Body of pancreas (tissue), 4 donors: ENCODE data around the gene TLN1. TPM values are rescaled to one million over a fixed set of nuclear protein-coding genes. Genes with fewer than 3 reads are reported as not detected.

Experiments
- ATAC-seq: fragments of 150-250 bp; one replicate; pipeline ENCODE4 v1.9.1; 2016
- DNase-seq, 4 donors: peaks; one replicate each; pipeline ENCODE4 v3.0.0-alpha.2; 2019
- H3K27ac ChIP-seq, 4 donors: fragments of 200-600 bp; sonication (generic); 1 replicate in 3 of 4; 2 replicates in 1 of 4; pipeline versions ENCODE4 v1.5.1 to v1.6.1; 2016 to 2019; ENCODE audit warnings: mild to moderate bottlenecking in 1 of 4, mixed read lengths in 1 of 4, moderate library complexity in 1 of 4
- H3K27me3 ChIP-seq, 2 donors: fragments of 200-600 bp; sonication (generic); one replicate each; pipeline ENCODE4 v1.6.0; 2016; ENCODE audit warnings: mild to moderate bottlenecking in 1 of 2
- H3K36me3 ChIP-seq, 2 donors: fragments of 200-600 bp; sonication (generic); replicated peaks in 1 of 2; 2 replicates each; pipeline ENCODE4 v1.5.1; 2016; ENCODE audit warnings: low read depth in 2 of 2; ENCODE audit not compliant: insufficient read depth in 1 of 2
- H3K4me1 ChIP-seq: fragments of 200-600 bp; sonication (generic); one replicate; pipeline ENCODE4 v1.6.0; 2016
- H3K4me3 ChIP-seq, 2 donors: fragments of 200-600 bp; sonication (generic); 1 replicate in 1 of 2; 2 replicates in 1 of 2; pipeline ENCODE4 v1.5.1; 2016 to 2019
- H3K9me3 ChIP-seq, 3 donors: fragments of 200-600 bp; sonication (generic); 1 replicate in 2 of 3; 2 replicates in 1 of 3; pipeline ENCODE4 v1.5.1; 2016
- POLR2A ChIP-seq, 3 donors: fragments of 450-650 bp; IDR thresholded peaks; one replicate each; pipeline ENCODE4 v1.6.1; 2016; ENCODE audit warnings: antibody characterized with exemption in 3 of 3, mild to moderate bottlenecking in 2 of 3
- WGBS, 2 donors: methylation state at CpG; one replicate each; pipeline ENCODE4 v1.1.5; 2017; 5-methylcytosine and 5-hydroxymethylcytosine counted together
- intact Hi-C: fragments of 100-400 bp; cut with DNase I; formaldehyde crosslinking; loops from one replicate; pipeline ENCODE4 v1.15.1; 2023
- total RNA-seq, 2 donors: library from RNA; depleted of rRNA; stranded (reverse); fragments of >200 nt; gene quantifications; one replicate each; pipeline ENCODE4 v1.1.0, GENCODE V29; 2016
- TF ChIP-seq, protein P1 (sequence below), 7 experiments: fragments of 450-650 bp in 4 of 7; fragments of 200-600 bp in 3 of 7; sonication (generic) in 3 of 7; IDR thresholded peaks; one replicate each; pipeline ENCODE4 v1.5.1; 2016 to 2019; ENCODE audit warnings: antibody characterized with exemption in 7 of 7

TLN1 gene
- total RNA-seq, 2 donors from 2014 or later = 93.7 to 130 TPM

DNA sequence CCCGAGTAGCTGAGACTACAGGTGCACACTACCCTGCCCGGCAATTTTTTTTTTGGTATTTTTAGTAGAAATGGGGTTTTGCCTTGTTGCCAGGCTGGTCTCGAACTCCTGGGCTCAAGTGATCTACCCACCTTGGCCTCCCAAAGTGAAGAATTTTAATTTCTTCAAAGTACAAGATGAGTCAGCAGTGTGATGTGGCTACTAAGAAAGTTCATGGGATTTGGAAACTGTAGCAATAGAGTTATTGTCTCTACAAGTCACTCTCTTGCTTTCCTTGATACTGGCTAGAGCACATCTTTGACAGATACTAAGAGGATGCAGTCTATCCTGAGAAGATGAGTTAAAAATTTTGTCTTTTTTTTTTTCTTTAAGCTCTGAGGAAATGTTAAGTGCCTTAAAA lies 2.1 kb upstream of the TLN1 start:
- Histone ChIP-seq H3K27ac (peak overlapping the region in 1 of 4 donors; percentile 95), H3K27me3 (no peaks in the 10 kb centered on the region), H3K36me3 (peaks cover 20 to 28% of the 10 kb centered on the region in 2 donors), H3K4me1 (peaks cover 36% of the 10 kb centered on the region), H3K9me3 (no peaks in the 10 kb centered on the region), H3K4me3 (no peak overlapping the region)
- no peak for ATAC-seq
- intact Hi-C loops = loop anchor here (5.0 kb wide), 1 partner anchor 82 kb away; the partner anchor contains the start of gene SIT1
- DNase-seq = no peak
- 85 to 87% methylated on average over 3 of the region's 3 CpGs for WGBS, 2 donors
- TF ChIP-seq, protein P1, sequence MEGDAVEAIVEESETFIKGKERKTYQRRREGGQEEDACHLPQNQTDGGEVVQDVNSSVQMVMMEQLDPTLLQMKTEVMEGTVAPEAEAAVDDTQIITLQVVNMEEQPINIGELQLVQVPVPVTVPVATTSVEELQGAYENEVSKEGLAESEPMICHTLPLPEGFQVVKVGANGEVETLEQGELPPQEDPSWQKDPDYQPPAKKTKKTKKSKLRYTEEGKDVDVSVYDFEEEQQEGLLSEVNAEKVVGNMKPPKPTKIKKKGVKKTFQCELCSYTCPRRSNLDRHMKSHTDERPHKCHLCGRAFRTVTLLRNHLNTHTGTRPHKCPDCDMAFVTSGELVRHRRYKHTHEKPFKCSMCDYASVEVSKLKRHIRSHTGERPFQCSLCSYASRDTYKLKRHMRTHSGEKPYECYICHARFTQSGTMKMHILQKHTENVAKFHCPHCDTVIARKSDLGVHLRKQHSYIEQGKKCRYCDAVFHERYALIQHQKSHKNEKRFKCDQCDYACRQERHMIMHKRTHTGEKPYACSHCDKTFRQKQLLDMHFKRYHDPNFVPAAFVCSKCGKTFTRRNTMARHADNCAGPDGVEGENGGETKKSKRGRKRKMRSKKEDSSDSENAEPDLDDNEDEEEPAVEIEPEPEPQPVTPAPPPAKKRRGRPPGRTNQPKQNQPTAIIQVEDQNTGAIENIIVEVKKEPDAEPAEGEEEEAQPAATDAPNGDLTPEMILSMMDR (IDR thresholded peaks at IDR 0.05) = no peak
- TF ChIP-seq POLR2A (IDR thresholded peaks at IDR 0.05) = no peak

DNA sequence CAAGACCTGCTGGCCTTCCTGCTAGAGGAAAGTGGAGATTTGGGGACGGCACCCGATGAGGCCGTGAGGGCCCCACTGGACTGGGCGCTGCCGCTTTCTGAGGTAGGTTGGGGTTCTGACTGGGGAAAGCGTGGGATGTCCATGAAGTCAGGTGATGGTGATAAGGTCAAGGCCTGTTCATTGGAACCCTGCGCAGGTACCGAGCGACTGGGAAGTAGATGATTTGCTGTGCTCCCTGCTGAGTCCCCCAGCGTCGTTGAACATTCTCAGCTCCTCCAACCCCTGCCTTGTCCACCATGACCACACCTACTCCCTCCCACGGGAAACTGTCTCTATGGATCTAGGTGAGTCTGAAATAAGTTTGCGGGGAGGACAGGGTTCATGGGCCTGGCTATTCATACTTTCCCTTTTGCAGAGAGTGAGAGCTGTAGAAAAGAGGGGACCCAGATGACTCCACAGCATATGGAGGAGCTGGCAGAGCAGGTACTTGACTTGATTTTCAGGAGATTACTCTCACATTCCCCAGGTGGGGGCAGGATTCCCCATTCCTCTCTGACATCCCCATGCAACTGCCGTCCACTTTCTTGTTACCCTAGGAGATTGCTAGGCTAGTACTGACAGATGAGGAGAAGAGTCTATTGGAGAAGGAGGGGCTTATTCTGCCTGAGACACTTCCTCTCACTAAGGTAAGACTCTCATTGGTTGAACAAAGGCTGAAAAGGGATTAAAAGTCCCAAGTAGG lies 976 bp upstream of the TLN1 start:
- Histone ChIP-seq H3K27me3 (no peaks in the 10 kb centered on the region), H3K4me3 (peak overlapping the region; percentile 46 to 50), H3K36me3 (peaks cover 10 to 17% of the 10 kb centered on the region in 2 donors), H3K27ac (peak overlapping the region; percentile 71 to 95 (median 92)), H3K9me3 (no peaks in the 10 kb centered on the region), H3K4me1 (peaks cover 47% of the 10 kb centered on the region)
- WGBS, 2 donors = 2 to 3% methylated on average over 14 of the region's 14 CpGs
- intact Hi-C loops = loop anchor here (5.0 kb wide), 1 partner anchor 81 kb away; the partner anchor contains the start of gene SIT1
- ATAC-seq (peak; percentile 1), DNase-seq (peak in 2 of 4 donors; percentile 33 to 38)
- TF ChIP-seq, protein P1 (IDR thresholded peaks at IDR 0.05) = peak in 2 of 7 experiments; percentile 1 to 11
- no peak for TF ChIP-seq POLR2A (IDR thresholded peaks at IDR 0.05)

DNA sequence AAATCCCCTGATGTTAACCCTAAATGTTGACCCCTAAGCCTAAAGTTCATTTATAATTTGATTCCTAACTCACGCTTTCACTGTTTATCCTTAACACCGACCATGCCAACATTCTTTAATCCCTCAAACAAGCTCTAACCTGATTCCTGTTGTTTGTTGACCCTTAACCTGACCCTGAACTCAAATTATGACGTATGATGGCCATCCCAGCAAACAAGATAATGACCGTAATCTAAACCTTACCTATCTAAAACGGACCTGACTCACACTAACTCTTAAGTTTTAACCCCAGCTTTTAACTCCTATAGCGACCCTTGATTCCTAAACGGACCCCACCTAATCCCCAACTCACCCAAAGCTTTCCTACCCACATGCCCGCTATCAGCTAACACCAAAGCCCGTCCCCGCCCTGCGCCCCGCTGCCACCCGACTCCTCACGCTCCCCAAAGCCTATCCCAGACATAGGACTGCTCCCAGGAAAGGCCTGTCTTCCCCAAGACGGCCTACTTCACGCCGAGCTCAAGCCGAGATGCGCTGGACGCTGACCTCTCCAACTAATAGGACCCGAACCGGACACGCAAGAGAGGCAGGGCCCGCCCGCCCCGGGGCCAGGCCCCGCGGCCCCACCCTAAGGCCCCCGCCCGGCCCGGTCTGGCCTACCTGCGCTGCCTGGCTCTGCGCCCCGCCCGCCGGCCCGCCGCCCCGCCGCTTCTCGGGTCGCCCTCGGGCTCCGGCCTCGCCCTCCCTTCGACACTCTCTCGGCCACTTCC lies 395 bp downstream of the TLN1 start:
- TF ChIP-seq POLR2A (IDR thresholded peaks at IDR 0.05) = no peak
- TF ChIP-seq, protein P1 (IDR thresholded peaks at IDR 0.05) = no peak

DNA sequence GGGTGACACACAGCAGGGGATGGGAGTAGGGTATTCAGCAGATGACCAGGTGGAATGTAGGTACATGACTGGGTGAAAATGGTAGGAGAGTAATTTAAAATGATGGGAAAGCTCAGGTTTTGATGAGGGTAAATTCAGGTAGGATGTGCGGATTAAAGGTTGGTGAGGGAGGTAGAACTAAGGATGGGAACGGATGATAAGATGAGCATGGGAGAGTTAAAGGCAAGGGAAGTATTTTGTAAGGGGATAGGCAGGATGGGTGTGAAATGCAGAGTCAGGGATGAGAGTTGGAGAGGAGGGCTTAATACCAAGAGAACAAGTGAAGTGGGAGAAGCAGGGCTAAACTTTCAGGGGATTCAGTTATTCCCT lies 1.5 kb downstream of the TLN1 start:
- Histone ChIP-seq H3K9me3 (no peaks in the 10 kb centered on the region), H3K27ac (peak overlapping the region in 2 of 4 donors; percentile 91 to 95), H3K36me3 (peaks cover 0 to 3% of the 10 kb centered on the region in 2 donors), H3K4me3 (no peak overlapping the region), H3K27me3 (no peaks in the 10 kb centered on the region), H3K4me1 (peaks cover 51% of the 10 kb centered on the region)
- WGBS, 2 donors = 63 to 80% methylated on average over 2 of the region's 2 CpGs
- TF ChIP-seq POLR2A (IDR thresholded peaks at IDR 0.05) = no peak
- intact Hi-C loops = loop anchor here (5.0 kb wide), 1 partner anchor 78 kb away; the partner anchor contains the start of gene SIT1
- ATAC-seq (no peak), DNase-seq (no peak)

More for the DNA sequence above, 395 bp downstream of the TLN1 start:
- H3K9me3 ChIP-seq = no peaks in the 10 kb centered on the region
- 0% methylated on average over 12 to 30 of the region's 47 CpGs for WGBS, 2 donors
- no peaks in the 10 kb centered on the region for H3K27me3 ChIP-seq
- H3K4me1 ChIP-seq = peaks cover 51% of the 10 kb centered on the region
- no peak for DNase-seq
- H3K27ac ChIP-seq = peak overlapping the region; percentile 71 to 95 (median 92)
- H3K4me3 ChIP-seq = peak overlapping the region; percentile 41 to 73
- no peak for ATAC-seq
- H3K36me3 ChIP-seq = peaks cover 0 to 4% of the 10 kb centered on the region in 2 donors
- intact Hi-C loops = loop anchor here (5.0 kb wide), 1 partner anchor 79 kb away; the partner anchor contains the start of gene SIT1
